NCI-H2107 treated with DMSO at 0.1 percent for 48 hours (cell line): ENCODE results near the gene BTN3A1.
"Not testable (repeated sequence)": the region's sequence is repeated elsewhere in the genome, so short reads cannot be mapped to it uniquely, and the experiment has no call there.

Experiments
- DNase-seq: peaks from one replicate; lab custom pipeline; 2025; ENCODE audit not compliant: unreplicated experiment; lab: John Stamatoyannopoulos, UW

The BTN3A1 gene

DNA sequence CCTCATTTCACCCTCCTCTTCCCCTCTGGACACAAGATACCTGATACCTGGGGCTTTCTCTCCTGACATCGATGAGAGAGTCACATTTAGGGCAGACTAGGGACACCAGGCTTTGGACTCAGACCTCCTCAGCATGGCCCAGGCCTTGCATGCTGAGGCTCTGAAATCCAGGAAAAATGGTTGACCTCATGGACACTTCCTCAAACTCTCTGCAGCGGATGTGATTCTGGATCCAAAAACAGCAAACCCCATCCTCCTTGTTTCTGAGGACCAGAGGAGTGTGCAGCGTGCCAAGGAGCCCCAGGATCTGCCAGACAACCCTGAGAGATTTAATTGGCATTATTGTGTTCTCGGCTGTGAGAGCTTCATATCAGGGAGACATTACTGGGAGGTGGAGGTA lies 10.9 kb downstream of the BTN3A1 start:
- DNase-seq, result no peak

DNA sequence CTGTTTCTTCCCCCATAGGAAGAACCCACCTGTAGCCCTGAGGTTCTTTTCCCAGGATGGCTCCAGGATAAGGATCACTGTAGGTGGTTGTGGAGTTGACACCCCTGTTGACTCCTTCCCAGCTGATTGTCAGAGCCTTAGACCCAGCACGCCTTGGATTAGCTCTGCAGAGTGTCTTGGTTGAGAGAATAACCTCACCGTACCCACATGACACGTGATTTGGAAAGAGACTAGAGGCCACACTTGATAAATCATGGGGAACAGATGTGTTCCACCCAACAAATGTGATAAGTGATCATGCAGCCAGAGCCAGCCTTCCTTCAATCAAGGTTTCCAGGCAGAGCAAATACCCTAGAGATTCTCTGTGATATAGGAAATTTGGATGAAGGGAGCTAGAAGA lies 12.2 kb downstream of the BTN3A1 start:
- no peak for DNase-seq

DNA sequence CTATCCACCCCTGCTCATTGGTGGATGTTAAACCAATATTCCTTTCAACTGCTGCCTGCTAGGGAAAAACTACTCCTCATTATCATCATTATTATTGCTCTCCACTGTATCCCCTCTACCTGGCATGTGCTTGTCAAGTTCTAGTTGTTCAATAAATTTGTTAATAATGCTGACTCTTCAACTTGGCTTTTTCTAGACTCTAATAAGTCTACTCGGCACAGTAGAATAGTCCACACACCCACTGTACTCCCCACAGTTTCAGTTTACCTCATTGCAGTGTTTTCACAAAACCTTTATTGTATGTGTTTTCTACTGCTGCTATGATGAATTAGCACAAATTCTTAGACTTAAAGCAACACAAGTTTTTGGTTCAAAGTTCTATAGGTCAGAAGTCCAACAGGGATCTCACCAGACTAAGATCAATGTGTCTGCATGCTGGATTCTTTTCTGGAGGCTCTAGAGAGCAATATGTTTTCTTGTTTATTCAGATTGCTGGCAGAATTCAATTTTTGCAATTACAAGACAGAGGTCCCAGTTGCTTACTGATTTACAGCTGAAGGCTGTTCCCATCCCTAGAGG lies 13.1 kb downstream of the BTN3A1 start:
- no peak for DNase-seq

DNA sequence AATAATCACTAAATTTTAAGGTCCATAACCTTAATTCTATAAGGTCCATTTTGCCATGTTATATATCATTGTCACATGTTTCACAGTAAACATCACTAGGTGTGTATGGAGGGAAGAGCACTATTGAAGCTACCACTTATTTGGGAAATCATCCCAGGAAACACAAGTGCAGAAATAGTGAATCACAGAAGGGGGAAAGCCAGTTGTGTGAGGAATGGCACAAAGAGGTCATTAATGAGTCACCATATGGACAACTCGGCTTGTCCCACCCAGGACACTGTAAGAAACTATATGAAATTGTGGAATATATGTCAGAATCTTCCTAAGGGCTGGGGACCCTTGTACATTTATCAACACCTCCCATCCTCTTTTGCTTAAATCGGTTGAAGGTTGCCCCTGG lies 13.7 kb downstream of the BTN3A1 start:
- no peak for DNase-seq

DNA sequence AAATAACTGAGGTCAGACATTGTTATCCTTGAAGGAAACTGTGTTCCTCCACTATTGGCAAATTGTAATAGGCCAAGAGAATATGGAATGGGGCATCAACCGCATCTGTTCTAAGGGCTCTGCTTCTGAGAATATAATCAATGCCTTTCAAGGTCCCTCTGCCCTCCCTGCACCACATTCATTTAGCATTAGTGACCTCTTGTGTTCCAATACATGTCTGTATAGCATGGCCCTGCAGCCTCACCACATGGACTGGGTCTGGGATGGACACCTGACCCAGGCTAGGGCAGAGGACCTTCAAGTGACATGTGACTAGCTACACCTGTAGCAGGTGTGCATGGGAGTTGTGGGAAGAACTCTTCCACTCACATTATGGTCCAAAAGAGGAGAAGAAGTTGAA lies 14.2 kb downstream of the BTN3A1 start:
- DNase-seq, result no peak

DNA sequence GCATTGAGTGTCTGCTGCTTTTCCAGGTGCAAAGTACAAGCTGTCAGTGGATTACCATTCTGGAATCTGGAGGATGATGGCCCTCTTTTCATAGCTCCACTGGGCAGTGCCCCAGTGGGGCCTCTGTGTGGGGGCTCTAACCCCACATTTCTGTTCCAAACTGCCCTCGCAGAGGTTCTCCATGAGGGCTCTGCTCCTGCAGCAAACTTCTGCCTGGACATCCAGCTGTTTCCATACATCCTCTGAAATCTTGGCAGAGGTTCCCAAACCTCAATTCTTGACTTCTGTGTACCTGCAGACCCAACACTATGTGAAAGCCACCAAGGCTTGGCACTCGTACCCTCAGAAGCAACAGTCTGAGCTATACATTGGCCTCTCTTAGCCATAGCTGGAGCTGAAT lies 16.0 kb downstream of the BTN3A1 start:
- not testable (repeated sequence) for DNase-seq

DNA sequence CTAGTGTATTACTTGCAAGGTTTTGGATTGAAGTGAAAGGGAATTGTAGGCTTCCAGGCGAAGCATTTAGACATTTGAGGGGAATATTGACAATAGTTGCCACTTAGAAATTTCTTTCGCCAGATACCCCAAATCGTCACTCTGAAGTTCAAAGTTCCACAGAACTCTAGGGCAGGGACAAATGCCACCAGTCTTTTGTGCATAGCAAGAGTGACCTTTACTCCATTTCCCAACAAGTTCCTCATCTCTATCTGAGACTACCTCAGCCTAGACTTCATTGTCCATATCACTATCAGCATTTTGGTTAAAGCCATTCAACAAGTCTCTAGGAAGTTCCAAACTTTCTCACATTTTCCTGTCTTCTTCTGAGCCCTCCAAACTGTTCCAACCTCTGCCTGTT lies 16.7 kb downstream of the BTN3A1 start:
- not testable (repeated sequence) for DNase-seq

DNA sequence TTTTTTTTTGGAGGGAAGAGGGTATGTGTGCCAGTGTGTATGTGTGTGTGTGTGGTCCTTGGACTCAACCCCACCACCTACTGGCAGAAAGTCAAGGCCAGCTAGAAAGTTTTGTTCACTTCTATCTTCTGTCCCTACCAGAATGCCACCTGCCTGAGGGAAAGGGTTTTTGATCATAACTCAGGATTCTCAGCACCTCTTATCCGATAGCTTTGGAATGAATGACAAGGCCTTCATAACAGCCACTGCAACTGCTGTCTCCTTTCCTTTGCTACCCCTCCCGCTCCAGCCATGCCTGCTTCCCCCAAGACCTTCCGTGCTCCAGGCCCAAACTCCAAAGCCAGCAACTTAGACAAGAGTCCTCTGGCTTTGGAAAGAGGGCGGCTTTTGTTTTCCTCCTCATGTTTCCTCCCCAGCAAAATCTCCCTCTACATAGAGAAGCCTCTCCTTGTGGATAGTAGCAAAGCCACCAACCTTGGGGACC lies 18.7 kb downstream of the BTN3A1 start:
- no peak for DNase-seq

DNA sequence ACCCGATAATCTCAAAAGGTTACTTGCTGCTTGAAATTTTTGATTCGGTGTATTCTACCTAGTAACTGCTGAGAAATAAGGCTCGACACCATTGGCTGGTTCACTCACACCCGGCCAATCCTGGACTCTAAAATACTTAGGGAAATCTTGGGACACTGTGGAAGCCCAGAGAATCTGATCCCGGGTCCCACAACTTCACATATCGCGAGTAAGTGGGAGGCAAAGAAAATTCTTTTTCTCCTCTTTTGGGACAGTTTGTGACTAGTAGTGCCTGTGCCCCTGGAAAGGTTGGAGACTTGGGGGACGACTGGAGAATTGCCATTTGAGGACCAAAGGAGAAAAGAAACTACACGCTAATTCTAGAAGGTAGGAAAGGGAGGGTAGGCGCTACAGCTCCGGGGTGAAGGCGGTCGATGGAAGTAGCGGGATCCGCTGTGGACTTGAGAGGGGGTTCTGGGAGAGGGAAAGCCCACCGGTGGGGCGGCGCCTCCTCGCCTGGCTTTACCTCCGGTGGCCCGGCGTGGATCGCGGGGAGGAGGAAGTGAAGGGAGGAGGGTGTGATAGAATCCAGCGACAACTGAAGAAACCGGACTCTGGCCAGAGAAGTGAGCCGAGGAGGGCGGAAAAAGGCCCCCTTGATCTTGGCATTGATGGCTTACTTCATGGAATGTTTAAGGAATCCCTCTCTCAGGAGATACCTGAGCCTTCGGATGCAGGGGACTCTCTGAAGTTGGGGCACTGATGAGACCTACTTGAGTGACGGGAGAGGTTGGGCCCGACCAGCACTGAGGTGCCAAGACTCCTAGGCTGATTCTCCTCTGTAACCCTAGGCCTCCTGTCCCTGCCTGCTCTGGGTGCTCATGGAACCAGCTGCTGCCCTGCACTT lies 19.4 kb downstream of the BTN3A1 start:
- DNase-seq, result peak; percentile 55

DNA sequence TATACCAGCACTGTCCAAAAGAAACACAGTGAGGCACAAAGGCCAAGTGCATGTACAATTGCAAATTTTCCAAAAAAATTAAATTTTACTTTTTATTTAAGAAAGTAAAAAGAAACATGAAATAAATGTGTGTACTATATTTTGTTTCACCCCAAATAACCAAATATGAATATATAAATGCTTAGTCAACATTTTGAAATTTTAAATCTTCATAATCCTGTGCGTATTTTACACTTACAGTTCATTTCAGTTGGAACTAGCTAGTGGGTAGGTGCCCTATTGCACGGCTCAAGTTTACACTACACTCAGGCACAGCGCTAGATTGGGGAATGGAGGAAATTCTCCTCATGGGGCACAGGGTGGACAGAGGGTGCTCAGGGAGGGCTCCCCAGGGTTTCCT lies 20.3 kb downstream of the BTN3A1 start:
- no peak for DNase-seq

DNA sequence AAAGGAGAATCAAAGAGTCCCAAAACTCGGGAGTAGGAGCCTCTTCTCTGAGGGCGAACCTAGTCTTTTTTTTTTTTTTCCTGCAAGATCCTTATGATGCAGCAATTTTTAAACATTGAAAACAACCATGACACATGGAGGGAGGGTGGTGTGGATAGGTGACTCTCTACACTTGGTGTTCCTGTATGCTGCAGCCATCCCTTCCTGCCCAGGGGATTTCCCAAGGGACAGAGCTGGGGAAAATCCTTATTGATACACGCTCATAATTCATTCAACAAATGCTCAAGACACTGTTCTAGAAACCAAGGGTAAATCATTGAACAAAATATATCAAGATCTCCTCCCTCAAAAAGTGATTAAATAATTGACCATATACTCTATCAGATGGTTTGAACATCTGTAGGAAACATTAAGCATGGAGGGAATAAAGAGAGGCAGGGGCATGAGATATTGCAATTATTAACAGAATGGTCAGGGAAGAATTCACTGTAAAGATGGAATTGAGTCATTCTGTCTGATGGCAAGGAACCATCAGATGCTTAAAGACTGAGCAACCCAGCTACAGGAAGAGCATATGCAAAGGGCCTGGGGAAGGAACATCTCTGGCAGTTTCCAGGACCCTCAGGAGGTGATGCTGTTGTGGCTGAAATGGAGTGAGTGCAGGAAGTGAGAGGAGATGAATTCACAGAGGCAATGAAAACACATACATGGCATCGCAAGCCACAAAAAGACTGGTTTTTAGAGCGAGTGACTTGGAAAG lies 24.8 kb downstream of the BTN3A1 start:
- DNase-seq, result no peak

DNA sequence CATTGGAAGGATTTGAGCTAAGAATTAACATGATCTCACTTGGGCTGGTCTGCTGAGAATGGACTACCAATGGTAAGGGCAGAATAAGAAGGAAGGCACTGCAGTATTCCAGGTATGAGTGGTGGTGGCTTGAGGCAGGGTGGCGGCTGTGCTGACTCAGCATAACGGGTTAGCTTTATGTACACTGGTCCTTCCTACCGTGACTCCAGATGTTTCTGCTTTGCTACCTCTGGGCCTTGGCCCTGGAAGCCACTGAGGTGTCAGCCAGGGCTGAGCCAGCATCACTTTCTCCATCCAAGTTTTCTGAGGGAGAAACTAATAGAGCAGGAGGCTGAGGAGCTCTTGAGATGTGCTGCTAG lies 25.4 kb downstream of the BTN3A1 start:
- no peak for DNase-seq

DNA sequence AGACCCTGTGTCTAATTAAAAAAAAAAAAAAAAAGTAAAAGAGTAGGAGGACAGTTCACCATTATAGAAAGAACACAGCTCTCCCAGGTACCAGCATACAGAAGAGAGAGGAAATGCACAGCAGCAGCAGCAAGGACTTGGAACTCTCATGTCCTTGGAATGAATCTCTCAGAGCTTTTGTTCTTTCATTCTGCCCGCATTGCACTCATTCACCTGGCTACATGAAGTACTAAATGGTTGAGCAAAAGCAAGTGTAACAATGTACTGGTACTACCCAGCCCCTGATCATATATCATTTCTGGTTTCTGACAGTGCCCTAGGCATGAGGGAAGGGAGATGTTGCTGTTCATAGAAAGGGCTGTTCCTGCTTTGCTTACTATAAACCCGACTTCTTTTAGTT lies 26.1 kb downstream of the BTN3A1 start:
- no peak for DNase-seq

DNA sequence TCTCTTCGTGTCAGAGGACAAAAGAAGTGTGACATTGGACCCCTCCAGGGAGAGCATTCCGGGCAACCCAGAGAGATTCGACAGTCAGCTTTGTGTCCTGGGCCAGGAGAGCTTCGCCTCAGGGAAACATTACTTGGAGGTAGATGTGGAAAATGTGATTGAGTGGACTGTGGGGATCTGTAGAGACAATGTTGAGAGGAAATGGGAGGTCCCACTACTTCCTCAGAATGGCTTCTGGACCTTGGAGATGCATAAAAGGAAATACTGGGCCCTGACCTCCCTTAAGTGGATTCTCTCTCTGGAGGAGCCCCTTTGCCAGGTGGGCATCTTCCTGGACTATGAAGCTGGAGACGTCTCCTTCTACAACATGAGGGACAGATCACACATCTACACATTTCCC lies 28.7 kb downstream of the BTN3A1 start:
- no peak for DNase-seq

DNA sequence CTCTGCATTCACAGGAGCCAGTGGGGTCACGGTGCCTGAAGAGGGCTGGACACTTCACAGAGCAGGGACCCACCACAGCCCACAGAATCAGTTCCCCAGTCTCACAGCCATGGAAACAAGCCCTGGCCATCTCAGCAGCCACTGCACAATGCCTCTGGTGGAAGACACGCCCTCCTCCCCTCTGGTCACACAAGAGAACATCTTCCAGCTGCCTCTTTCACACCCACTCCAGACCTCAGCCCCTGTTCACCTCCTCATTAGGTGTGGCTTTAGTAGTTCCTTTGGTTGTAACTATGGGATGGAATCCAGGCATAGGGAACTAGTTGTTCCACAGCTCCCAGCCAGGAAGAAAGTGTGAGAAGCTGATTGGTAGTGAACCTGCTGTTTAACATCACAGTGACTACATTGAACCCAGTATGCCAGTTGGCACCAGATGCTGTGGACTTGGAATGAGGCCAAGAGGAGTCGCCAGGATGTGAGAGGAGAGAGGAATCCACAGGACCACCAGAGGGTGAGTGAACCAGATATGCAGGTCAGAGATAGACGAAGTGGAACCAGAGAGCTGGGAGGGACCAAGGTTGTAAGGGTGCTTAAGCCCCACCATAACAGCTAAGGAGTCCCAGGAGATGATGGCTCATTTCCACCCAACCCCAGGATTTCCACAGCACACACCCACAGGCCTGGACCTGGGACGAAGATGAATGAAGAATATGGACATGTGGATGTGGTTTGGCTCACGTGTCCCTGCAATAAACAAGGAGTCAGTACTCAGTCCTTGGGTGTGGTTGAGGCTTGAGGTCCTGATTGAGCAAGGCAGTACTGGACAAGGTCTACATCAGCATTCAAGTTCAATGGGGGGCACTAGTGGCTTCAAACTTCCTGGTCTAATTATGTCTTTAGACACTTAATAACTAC lies 29.4 kb downstream of the BTN3A1 start:
- no peak for DNase-seq

DNA sequence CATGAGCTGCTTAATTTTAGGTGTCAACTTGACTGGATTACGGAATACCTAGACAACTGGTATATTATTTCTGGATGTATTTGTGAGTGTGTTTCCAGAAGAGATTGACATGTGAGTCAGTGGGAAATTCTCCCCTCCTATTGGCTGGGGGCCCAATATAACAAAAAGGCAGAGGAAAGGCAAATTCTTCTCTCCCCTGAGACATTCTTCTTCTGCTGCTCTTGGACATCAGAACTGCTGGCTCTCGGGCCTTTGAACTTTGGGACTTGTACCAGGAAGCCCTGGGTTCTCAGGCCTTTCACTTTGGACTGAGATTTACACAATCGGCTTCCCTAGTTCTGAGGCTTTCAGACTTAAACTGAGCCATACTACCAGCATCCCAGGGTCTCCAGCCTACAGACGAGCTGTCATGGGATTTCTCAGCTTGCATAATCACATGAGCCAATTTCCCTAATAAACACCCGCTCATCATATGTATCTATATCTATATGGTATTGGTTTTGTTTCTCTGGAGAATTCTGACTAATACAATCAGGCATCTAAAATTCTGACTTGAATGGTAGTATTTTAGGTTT lies 30.6 kb downstream of the BTN3A1 start:
- DNase-seq, result no peak

DNA sequence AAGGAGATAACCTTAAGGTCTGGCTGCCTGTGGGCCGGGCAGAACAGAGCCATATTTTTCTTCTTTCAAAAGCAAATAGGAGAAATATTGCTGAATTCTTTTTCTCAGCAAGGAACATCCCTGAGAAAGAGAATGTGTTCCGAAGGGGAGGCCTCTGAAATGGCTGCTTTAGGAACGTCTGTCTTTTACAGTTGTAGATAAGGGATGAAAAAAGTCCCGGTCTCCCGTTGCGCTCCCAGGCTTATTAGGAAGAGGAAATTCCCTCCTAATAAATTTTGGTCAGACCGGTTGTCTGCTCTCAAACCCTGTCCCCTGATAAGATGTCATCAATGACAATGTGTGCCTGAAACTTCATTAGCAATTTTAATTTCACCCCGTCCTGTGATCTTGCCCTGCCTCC lies 31.6 kb downstream of the BTN3A1 start:
- DNase-seq, result not testable (repeated sequence)

DNA sequence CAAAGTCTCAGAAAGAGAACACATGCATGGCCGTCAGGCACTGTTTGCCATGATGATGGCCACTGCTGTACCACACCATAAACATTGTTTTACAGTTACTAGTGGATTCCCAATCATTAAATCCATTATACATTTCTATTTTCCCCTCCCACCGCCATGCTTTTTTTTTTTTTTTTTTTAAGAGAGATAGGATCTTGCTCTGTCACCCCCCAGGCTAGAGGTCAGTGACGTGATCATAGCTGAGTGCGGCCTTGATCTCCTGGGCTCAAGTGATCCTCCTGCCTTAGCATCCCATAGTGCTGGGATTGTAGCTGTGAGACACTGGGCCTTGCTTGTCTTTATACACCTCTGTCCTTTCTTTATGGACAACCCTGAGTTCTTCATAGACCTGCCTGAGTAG lies 33.9 kb downstream of the BTN3A1 start:
- DNase-seq, result no peak

DNA sequence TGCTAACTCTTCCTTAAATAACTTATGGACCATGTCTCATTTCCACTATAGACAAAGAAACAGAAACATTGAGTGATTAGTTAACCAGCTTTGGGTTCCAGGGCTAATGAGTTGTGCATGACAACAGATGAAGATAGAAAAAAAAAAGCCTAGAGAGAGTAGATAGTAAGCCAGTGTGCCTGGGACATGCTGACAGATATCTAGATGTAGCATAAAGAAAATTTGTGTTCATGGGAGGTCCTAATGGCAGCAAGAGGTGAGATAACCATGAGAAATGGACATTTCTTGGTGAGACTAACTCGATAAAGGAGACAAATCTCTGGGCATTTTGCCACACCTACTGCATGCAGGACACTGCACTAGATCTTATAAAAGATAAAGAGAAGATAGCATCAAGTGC lies 35.5 kb downstream of the BTN3A1 start:
- no peak for DNase-seq

DNA sequence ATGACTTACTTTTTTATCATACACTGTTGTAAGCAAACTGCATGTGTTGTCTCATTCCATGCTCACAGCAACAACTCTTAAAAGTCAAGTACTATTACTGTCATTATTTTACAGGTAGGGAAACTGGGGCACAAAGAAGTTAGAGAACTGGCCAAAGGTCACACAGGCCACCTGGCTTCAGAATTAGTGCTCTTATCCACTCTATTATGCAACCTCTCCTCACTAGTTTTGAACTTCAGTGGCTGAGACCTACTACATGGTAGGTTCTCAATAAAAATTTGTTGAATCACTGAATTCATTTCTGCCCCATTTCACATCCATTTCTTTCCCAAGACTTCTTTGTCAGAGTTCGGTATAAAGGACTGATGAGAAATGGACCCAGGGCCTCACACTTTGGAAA lies 35.9 kb downstream of the BTN3A1 start:
- DNase-seq, result no peak
